Kidney (tissue), 22 donors: ENCODE measurements around the gene PLD6. TPM values are rescaled to one million over a fixed set of nuclear protein-coding genes. Genes with fewer than 3 reads are reported as not detected.
"Not testable (repeated sequence)": the region's sequence is repeated elsewhere in the genome, so short reads cannot be mapped to it uniquely, and the experiment has no call there.

Source experiments
- DNase-seq, 5 donors: peaks; one replicate each; pipeline ENCODE4 v3.0.0-alpha.2; 2013 to 2020
- FAIRE-seq: peaks from 2 replicates; lab custom pipeline; 2012; peaks lifted over from hg19 to GRCh38; lab: Jason Lieb, UNC
- H3K27ac ChIP-seq, 2 donors: one replicate each; pipeline ENCODE4 v1.7.0; 2013; ENCODE audit warnings: low read depth in 2 of 2, low read length in 2 of 2, inconsistent platforms in 1 of 2
- H3K27me3 ChIP-seq: one replicate; pipeline ENCODE4 v1.7.1; 2013; ENCODE audit warnings: low read length, inconsistent platforms; ENCODE audit not compliant: control insufficient read depth, insufficient read depth
- H3K36me3 ChIP-seq, 3 donors: one replicate each; pipeline versions ENCODE4 v1.7.0 to v1.7.1; 2013; ENCODE audit warnings: low read length in 3 of 3, control low read depth in 1 of 3, inconsistent platforms in 1 of 3; ENCODE audit not compliant: insufficient read depth in 3 of 3, control insufficient read depth in 2 of 3
- H3K4me1 ChIP-seq, 3 donors: one replicate each; pipeline versions ENCODE4 v1.7.0 to v1.7.1; 2013; ENCODE audit warnings: low read length in 3 of 3, inconsistent platforms in 1 of 3, low read depth in 1 of 3; ENCODE audit not compliant: control insufficient read depth in 2 of 3, insufficient read depth in 2 of 3
- H3K4me3 ChIP-seq, 3 donors: one replicate each; pipeline versions ENCODE4 v1.7.0 to v1.8.1; 2013; ENCODE audit warnings: low read length in 3 of 3, control low read depth in 1 of 3, inconsistent platforms in 1 of 3
- H3K9ac ChIP-seq, 3 donors: one replicate each; pipeline versions ENCODE4 v1.7.0 to v1.7.1; 2013; ENCODE audit warnings: low read length in 3 of 3, control low read depth in 1 of 3, inconsistent platforms in 1 of 3
- H3K9me3 ChIP-seq, 3 donors: one replicate each; pipeline versions ENCODE4 v1.7.0 to v1.7.1; 2013; ENCODE audit warnings: low read length in 3 of 3, control low read depth in 1 of 3, inconsistent platforms in 1 of 3; ENCODE audit not compliant: control insufficient read depth in 2 of 3, insufficient read depth in 1 of 3
- CTCF ChIP-seq: IDR thresholded peaks from 3 replicates; pipeline ENCODE4 v1.5.1; 2012; ENCODE audit warnings: mild to moderate bottlenecking, moderate library complexity, borderline replicate concordance; ENCODE audit not compliant: insufficient read depth; ENCODE audit errors: extremely low read depth
- intact Hi-C: fragments of 100-400 bp; cut with DNase I; formaldehyde crosslinking; loops from one replicate; pipeline ENCODE4 v1.11.1; 2022
- long read RNA-seq, 10 donors: library from polyadenylated mRNA in 1 of 10; unstranded in 1 of 10; transcript quantifications; one replicate each; pipeline ENCODE4 v2.0.0 and lab custom pipeline, GENCODE V29; 2021 to 2026
- polyA plus RNA-seq: library from polyadenylated mRNA; stranded (reverse); fragments of 350-450 nt; fragmentation: Illumina TruSeq; extraction: RNeasy Lipid Tissue Mini Kit (QIAGEN cat#74804); gene quantifications from one replicate; pipeline ENCODE4 v1.2.3, GENCODE V29; 2014; ENCODE audit warnings: low read depth, low replicate concordance; ENCODE audit not compliant: insufficient read depth
- total RNA-seq: library from RNA; stranded (reverse); fragmentation: NEBNext Ultra II Directional; extraction: Animal tissue kit (Norgen Biotek cat#: 25700); gene quantifications from one replicate; pipeline ENCODE4 v1.2.1, GENCODE V29; 2021
- donor health status: control.
- donor health status: control.
- donor health status: control.
- donor health status: control.
- donor health status: control.
- donor health status: DM: yes; HTN: yes; CAD: no.
- donor health status: Normal renal cell carcinoma (clear cell type).

PLD6 gene
- total RNA-seq (3.7 TPM), polyA plus RNA-seq (2.9 TPM)
- long read RNA-seq, donor 1, partial matches to known transcripts = 0 of 1 reads
- long read RNA-seq, donor 1, other reads (novel, unspliced or antisense) = 0 of 1 reads
- long read RNA-seq, donor 2, partial matches to known transcripts = 0 of 1 reads
- long read RNA-seq, donor 2, other reads (novel, unspliced or antisense) = 0 of 1 reads
- long read RNA-seq, donor 3, partial matches to known transcripts = 0 of 1 reads
- long read RNA-seq, donor 3, other reads (novel, unspliced or antisense) = 0 of 1 reads
- long read RNA-seq, donor 4 = 0 reads
- long read RNA-seq, donor 5 = 0 reads
- long read RNA-seq, donor 6 = 0 reads
- long read RNA-seq, donor 7, transcript PLD6-201 (2 exons, 2,560 nt) = major isoform, 6 of 7 reads
- long read RNA-seq, donor 7, partial matches to known transcripts = 0 of 7 reads
- long read RNA-seq, donor 7, other reads (novel, unspliced or antisense) = 1 of 7 reads
- long read RNA-seq, donor 8, partial matches to known transcripts = 0 of 1 reads
- long read RNA-seq, donor 8, other reads (novel, unspliced or antisense) = 0 of 1 reads
- long read RNA-seq, donor 9 = 0 reads
- long read RNA-seq, donor 10 = 0 reads

GRCh38 chr17:17206124-17206912, at the start of gene PLD6:
PLD6 (minus strand) TSS chr17:17206333; CDS start chr17:17206286, 47 bp downstream.
- Histone ChIP-seq H3K27me3 (no peaks in the 10 kb centered on the region), H3K36me3 (peaks cover 0 to 6% (median 3%) of the 10 kb centered on the region in 3 donors), H3K9me3 (no peaks in the 10 kb centered on the region), H3K4me1 (peaks cover 0 to 26% (median 14%) of the 10 kb centered on the region in 3 donors), H3K4me3 (peak within 1 kb of the TSS; percentile 3 to 61 (median 20)), H3K27ac (peak within 1 kb of the TSS; percentile 90 to 91), H3K9ac (peak within 1 kb of the TSS in 2 of 3 donors; percentile 33 to 69)
- no peak for TF ChIP-seq CTCF
- no peak for FAIRE-seq
- DNase-seq = peak; percentile 75 to 95 (median 84)
- intact Hi-C loops = no loop called here

DNA sequence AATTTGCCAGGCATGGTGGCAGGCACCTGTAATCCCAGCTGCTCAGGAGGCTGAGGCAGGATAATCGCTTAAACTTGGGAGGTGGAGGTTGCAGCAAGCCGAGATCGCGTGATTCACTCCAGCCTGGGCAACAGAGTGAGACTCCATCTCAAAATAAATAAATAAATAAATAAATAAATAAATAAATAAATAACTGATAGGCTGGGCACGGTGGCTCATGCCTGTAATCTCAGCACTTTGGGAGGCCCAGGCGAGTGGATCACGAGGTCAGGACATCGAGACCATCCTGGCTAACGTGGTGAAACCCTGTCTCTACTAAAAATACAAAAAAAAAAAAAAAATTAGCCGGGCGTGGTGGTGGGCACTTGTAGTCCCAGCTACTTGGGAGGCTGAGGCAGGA, 49.6 kb upstream of the PLD6 start:
- H3K27ac ChIP-seq, H3K27me3 ChIP-seq, H3K4me3 ChIP-seq, intact Hi-C loops, H3K4me1 ChIP-seq, DNase-seq, FAIRE-seq, H3K9ac ChIP-seq, H3K9me3 ChIP-seq: not testable (repeated sequence)
- H3K36me3 ChIP-seq = peaks cover 12 to 43% (median 20%) of the 10 kb centered on the region in 3 donors

DNA sequence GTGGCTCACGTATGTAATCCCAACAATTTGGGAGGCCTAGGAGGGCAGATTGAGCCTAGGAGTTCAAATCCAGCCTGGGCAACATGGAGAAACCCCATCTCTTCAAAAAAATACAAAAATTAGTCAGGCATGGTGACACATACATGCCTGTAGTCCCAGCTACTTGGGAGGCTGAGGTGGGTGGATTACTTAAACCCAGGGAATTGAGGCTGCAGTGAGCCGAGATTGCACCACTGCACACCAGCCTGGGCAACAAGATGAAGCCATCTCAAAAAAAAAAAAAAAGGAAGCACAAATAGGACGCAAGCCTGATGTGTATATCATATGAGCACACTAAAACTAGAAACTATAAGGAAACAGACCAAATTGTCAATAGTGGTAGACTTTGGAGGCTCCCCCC, 47.9 kb upstream of the PLD6 start:
- FAIRE-seq = no peak

More for the DNA sequence above, 47.9 kb upstream of the PLD6 start:
- no peak for TF ChIP-seq CTCF
- no peaks in the 10 kb centered on the region for H3K9me3 ChIP-seq
- intact Hi-C loops = no loop called here
- H3K9ac ChIP-seq = no peak overlapping the region
- no peaks in the 10 kb centered on the region for H3K4me1 ChIP-seq
- no peaks in the 10 kb centered on the region for H3K27me3 ChIP-seq
- H3K27ac ChIP-seq = no peak overlapping the region
- no peak overlapping the region for H3K4me3 ChIP-seq
- DNase-seq = no peak
- H3K36me3 ChIP-seq = peaks cover 6 to 31% (median 12%) of the 10 kb centered on the region in 3 donors
